HEK293 (cell line): Measurements from ENCODE around the gene MAPRE3.

Experiments
- CTCF ChIA-PET: fragments of 350-600 bp; formaldehyde crosslinking; extraction: SDS; loops from one replicate; lab custom pipeline; 2021; ENCODE audit warnings: antibody characterized with exemption; lab: Yijun Ruan, JAX
- POLR2A ChIA-PET: fragments of 300-600 bp; formaldehyde crosslinking; extraction: SDS; loops from one replicate; lab custom pipeline; 2020; ENCODE audit warnings: antibody characterized with exemption, inconsistent platforms; lab: Yijun Ruan, JAX
- H3K27ac ChIP-seq: fragments of 200-500 bp; sonication (Bioruptor generic); 2 replicates; pipeline ENCODE4 v1.5.1; 2014; ENCODE audit warnings: low read depth, low read length, control low read depth, inconsistent platforms; ENCODE audit errors: extremely low read depth
- H3K36me3 ChIP-seq, 2 experiments: fragments of 200-500 bp in 1 of 2; sonication (Bioruptor generic) in 1 of 2; 1 replicate in 1 of 2; 2 replicates in 1 of 2; pipeline ENCODE4 v1.5.1; 2014 to 2017; ENCODE audit warnings: inconsistent platforms in 2 of 2, low read length in 2 of 2; ENCODE audit not compliant: control insufficient read depth in 2 of 2, insufficient read depth in 1 of 2
- H3K4me1 ChIP-seq: fragments of 200-500 bp; sonication (Bioruptor generic); 2 replicates; pipeline ENCODE4 v1.5.1; 2014; ENCODE audit warnings: mild to moderate bottlenecking, low read length, inconsistent platforms; ENCODE audit not compliant: control insufficient read depth, insufficient read depth
- H3K4me3 ChIP-seq: 2 replicates; pipeline ENCODE4 v1.5.1; 2011; ENCODE audit warnings: low read depth, mild to moderate bottlenecking, control low read depth, low read length, moderate library complexity
- H3K9me3 ChIP-seq: fragments of 200-500 bp; sonication (Bioruptor generic); 2 replicates; pipeline ENCODE4 v1.5.1; 2014; ENCODE audit warnings: low read depth, low read length, inconsistent platforms; ENCODE audit not compliant: control insufficient read depth, insufficient read depth
- GLIS1 ChIP-seq: fragments of 450-650 bp; formaldehyde crosslinking; IDR thresholded peaks from 2 replicates; pipeline ENCODE4 v1.5.1; 2016; ENCODE audit warnings: missing biosample characterization, missing genetic modification characterization
- GLIS2 ChIP-seq: fragments of 450-650 bp; formaldehyde crosslinking; IDR thresholded peaks from 2 replicates; pipeline ENCODE4 v1.5.1; 2016; ENCODE audit warnings: missing biosample characterization, missing genetic modification characterization
- KLF7 ChIP-seq: fragments of 450-650 bp; formaldehyde crosslinking; IDR thresholded peaks from 2 replicates; pipeline ENCODE4 v1.5.1; 2016; ENCODE audit warnings: missing biosample characterization, missing genetic modification characterization, borderline replicate concordance
- SP2 ChIP-seq: fragments of 450-650 bp; formaldehyde crosslinking; IDR thresholded peaks from 2 replicates; pipeline ENCODE4 v1.5.1; 2016; ENCODE audit warnings: missing biosample characterization, missing genetic modification characterization
- SP3 ChIP-seq: fragments of 450-650 bp; formaldehyde crosslinking; IDR thresholded peaks from 2 replicates; pipeline ENCODE4 v1.5.1; 2016; ENCODE audit warnings: missing biosample characterization, missing genetic modification characterization
- ZBTB20 ChIP-seq: fragments of 450-650 bp; formaldehyde crosslinking; IDR thresholded peaks from 2 replicates; pipeline ENCODE4 v1.5.1; 2016; ENCODE audit warnings: missing biosample characterization, missing genetic modification characterization
- ZBTB7A ChIP-seq: fragments of 450-650 bp; formaldehyde crosslinking; IDR thresholded peaks from 2 replicates; pipeline ENCODE4 v1.5.1; 2016; ENCODE audit warnings: low read depth, missing biosample characterization, missing genetic modification characterization
- ZFHX2 ChIP-seq: fragments of 450-650 bp; formaldehyde crosslinking; conservative IDR thresholded peaks from 2 replicates; pipeline ENCODE4 v1.5.1; 2016; ENCODE audit warnings: missing biosample characterization, missing genetic modification characterization
- ZFP69B ChIP-seq: fragments of 450-650 bp; formaldehyde crosslinking; IDR thresholded peaks from 2 replicates; pipeline ENCODE4 v1.5.1; 2016; ENCODE audit warnings: missing biosample characterization, missing genetic modification characterization
- ZIC2 ChIP-seq: fragments of 450-650 bp; formaldehyde crosslinking; IDR thresholded peaks from 2 replicates; pipeline ENCODE4 v1.5.1; 2016; ENCODE audit warnings: missing biosample characterization, missing genetic modification characterization
- ZNF48 ChIP-seq: fragments of 450-650 bp; formaldehyde crosslinking; IDR thresholded peaks from 2 replicates; pipeline ENCODE4 v1.5.1; 2016; ENCODE audit warnings: missing biosample characterization, missing genetic modification characterization
- ZNF558 ChIP-seq: fragments of 450-650 bp; formaldehyde crosslinking; IDR thresholded peaks from 2 replicates; pipeline ENCODE4 v1.5.1; 2016; ENCODE audit warnings: missing biosample characterization, missing genetic modification characterization
- ZSCAN30 ChIP-seq: fragments of 450-650 bp; IDR thresholded peaks from 2 replicates; pipeline ENCODE4 v1.5.1; 2018; ENCODE audit warnings: missing biosample characterization, mild to moderate bottlenecking, missing genetic modification characterization, moderate library complexity
- TF ChIP-seq, protein P1 (sequence below): fragments of 450-650 bp; formaldehyde crosslinking; IDR thresholded peaks from 2 replicates; pipeline ENCODE4 v1.5.1; 2017; ENCODE audit warnings: missing biosample characterization, missing genetic modification characterization
- TF ChIP-seq, protein P2 (sequence below): IDR thresholded peaks from 2 replicates; pipeline ENCODE4 v1.6.1; 2011; ENCODE audit warnings: mild to moderate bottlenecking, low read depth, low read length, borderline replicate concordance
- TF ChIP-seq, protein P3 (sequence below): fragments of 450-650 bp; formaldehyde crosslinking; IDR thresholded peaks from 2 replicates; pipeline ENCODE4 v1.5.1; 2017; ENCODE audit warnings: missing biosample characterization, missing genetic modification characterization
- TF ChIP-seq, protein P4 (sequence below): fragments of 450-650 bp; formaldehyde crosslinking; IDR thresholded peaks from 2 replicates; pipeline ENCODE4 v1.5.1; 2016; ENCODE audit warnings: missing biosample characterization, missing genetic modification characterization
- TF ChIP-seq, protein P5 (sequence below): fragments of 450-650 bp; formaldehyde crosslinking; IDR thresholded peaks from 2 replicates; pipeline ENCODE4 v1.5.1; 2017; ENCODE audit warnings: missing biosample characterization, missing genetic modification characterization
- TF ChIP-seq, protein P6 (sequence below): fragments of 450-650 bp; formaldehyde crosslinking; IDR thresholded peaks from 2 replicates; pipeline ENCODE4 v1.5.0; 2017; ENCODE audit warnings: missing biosample characterization, missing genetic modification characterization, borderline replicate concordance
- TF ChIP-seq, protein P7 (sequence below): fragments of 450-650 bp; formaldehyde crosslinking; IDR thresholded peaks from 2 replicates; pipeline ENCODE4 v1.5.1; 2016; ENCODE audit warnings: missing biosample characterization, missing genetic modification characterization, borderline replicate concordance

MAPRE3 gene

DNA sequence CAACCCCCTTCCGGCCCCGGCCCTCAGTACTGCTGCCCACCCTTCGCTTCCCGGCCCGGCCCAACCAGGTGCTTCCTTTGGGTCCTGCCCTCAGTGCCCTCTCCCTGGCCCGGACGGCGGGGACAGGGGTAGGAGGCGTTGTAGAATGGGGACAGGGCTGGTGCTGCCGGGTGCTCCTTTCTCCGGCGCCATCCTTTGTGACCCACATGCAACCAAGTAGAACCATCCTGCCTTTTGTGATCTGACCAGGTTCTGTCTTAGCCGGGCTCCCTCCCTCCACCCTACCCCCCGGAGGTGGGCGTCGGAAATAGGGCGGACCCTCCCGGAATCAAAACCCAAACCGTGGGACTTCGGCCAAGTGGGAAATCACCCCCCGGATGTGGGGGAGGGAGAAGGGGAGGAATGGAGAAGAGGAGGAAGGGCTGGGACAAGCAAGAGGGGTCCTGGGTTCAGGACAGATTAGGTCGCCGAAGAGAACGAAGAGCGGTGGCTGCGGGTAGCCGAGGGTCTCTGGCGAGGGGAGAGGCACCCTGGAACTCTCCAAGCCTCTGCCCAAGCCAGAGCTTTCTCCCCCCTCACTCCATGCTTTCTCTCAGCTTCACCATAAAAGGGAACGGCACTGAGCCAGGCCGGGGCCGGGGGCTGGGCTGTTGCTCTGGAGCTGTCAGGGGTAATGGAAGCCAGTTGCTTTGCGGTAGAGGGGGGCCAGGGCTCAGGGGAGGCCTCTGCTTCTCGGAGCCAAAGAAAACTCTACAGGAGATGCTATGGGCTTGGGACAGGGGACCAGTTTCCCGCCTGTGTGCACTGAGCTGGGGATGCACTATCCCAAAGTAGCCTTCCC is 101.8 kb downstream of the MAPRE3 start (continued):
- TF ChIP-seq, protein P1, sequence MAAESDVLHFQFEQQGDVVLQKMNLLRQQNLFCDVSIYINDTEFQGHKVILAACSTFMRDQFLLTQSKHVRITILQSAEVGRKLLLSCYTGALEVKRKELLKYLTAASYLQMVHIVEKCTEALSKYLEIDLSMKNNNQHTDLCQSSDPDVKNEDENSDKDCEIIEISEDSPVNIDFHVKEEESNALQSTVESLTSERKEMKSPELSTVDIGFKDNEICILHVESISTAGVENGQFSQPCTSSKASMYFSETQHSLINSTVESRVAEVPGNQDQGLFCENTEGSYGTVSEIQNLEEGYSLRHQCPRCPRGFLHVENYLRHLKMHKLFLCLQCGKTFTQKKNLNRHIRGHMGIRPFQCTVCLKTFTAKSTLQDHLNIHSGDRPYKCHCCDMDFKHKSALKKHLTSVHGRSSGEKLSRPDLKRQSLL (tag by site-specific recombination) = no peak
- TF ChIP-seq ZFHX2 (tag by site-specific recombination) (peak; percentile 78), SP3 (peak; percentile 73), ZBTB20 (tag by site-specific recombination) (peak; percentile 17; the same call in 1 of the 2 replicates), SP2 (tag by site-specific recombination) (peak; percentile 66), ZIC2 (peak; percentile 80), GLIS2 (tag by site-specific recombination) (peak; percentile 39; the same call in 1 of the 2 replicates), GLIS1 (tag by site-specific recombination) (peak; percentile 83), ZFP69B (tag by site-specific recombination) (no peak)
- TF ChIP-seq, protein P2, sequence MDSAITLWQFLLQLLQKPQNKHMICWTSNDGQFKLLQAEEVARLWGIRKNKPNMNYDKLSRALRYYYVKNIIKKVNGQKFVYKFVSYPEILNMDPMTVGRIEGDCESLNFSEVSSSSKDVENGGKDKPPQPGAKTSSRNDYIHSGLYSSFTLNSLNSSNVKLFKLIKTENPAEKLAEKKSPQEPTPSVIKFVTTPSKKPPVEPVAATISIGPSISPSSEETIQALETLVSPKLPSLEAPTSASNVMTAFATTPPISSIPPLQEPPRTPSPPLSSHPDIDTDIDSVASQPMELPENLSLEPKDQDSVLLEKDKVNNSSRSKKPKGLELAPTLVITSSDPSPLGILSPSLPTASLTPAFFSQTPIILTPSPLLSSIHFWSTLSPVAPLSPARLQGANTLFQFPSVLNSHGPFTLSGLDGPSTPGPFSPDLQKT = no peak
- TF ChIP-seq, protein P3, sequence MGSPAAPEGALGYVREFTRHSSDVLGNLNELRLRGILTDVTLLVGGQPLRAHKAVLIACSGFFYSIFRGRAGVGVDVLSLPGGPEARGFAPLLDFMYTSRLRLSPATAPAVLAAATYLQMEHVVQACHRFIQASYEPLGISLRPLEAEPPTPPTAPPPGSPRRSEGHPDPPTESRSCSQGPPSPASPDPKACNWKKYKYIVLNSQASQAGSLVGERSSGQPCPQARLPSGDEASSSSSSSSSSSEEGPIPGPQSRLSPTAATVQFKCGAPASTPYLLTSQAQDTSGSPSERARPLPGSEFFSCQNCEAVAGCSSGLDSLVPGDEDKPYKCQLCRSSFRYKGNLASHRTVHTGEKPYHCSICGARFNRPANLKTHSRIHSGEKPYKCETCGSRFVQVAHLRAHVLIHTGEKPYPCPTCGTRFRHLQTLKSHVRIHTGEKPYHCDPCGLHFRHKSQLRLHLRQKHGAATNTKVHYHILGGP (tag by site-specific recombination) = no peak
- TF ChIP-seq, protein P4, sequence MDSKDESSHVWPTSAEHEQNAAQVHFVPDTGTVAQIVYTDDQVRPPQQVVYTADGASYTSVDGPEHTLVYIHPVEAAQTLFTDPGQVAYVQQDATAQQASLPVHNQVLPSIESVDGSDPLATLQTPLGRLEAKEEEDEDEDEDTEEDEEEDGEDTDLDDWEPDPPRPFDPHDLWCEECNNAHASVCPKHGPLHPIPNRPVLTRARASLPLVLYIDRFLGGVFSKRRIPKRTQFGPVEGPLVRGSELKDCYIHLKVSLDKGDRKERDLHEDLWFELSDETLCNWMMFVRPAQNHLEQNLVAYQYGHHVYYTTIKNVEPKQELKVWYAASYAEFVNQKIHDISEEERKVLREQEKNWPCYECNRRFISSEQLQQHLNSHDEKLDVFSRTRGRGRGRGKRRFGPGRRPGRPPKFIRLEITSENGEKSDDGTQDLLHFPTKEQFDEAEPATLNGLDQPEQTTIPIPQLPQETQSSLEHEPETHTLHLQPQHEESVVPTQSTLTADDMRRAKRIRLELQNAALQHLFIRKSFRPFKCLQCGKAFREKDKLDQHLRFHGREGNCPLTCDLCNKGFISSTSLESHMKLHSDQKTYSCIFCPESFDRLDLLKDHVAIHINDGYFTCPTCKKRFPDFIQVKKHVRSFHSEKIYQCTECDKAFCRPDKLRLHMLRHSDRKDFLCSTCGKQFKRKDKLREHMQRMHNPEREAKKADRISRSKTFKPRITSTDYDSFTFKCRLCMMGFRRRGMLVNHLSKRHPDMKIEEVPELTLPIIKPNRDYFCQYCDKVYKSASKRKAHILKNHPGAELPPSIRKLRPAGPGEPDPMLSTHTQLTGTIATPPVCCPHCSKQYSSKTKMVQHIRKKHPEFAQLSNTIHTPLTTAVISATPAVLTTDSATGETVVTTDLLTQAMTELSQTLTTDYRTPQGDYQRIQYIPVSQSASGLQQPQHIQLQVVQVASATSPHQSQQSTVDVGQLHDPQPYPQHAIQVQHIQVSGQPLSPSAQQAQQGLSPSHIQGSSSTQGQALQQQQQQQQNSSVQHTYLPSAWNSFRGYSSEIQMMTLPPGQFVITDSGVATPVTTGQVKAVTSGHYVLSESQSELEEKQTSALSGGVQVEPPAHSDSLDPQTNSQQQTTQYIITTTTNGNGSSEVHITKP (tag by site-specific recombination) = peak; percentile 70
- TF ChIP-seq, protein P5, sequence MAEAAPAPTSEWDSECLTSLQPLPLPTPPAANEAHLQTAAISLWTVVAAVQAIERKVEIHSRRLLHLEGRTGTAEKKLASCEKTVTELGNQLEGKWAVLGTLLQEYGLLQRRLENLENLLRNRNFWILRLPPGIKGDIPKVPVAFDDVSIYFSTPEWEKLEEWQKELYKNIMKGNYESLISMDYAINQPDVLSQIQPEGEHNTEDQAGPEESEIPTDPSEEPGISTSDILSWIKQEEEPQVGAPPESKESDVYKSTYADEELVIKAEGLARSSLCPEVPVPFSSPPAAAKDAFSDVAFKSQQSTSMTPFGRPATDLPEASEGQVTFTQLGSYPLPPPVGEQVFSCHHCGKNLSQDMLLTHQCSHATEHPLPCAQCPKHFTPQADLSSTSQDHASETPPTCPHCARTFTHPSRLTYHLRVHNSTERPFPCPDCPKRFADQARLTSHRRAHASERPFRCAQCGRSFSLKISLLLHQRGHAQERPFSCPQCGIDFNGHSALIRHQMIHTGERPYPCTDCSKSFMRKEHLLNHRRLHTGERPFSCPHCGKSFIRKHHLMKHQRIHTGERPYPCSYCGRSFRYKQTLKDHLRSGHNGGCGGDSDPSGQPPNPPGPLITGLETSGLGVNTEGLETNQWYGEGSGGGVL (tag by site-specific recombination) = peak; percentile 76

DNA sequence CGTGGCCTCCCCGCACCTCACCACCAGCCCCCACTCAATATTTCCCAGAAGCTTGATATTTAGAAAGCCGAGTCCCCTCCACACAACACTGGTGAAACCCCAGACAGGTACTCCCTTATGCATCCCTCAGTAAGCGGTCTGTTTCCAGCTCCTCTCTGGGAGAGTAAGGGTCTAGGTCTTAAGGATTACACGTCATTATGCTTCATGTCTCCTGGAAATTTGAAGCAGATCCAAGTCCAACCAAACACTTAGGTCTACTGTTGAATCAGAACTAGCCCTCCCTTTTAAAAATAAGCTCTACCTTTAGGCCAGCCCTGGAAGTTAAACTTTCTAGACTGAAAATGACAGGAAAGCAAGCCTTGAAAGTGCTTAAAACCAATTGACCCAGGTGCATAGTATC is 102.5 kb downstream of the MAPRE3 start:
- POLR2A ChIA-PET = interaction anchor here (0.6 to 3.6 kb wide), 3 partner anchors 9 to 136 kb away, joined by 3 to 61 read pairs (median 45); partner anchors contain the start of gene AGBL5
- Histone ChIP-seq H3K36me3 (peaks cover 0 to 27% of the 10 kb centered on the region in 2 experiments; a peak in 1 of 3 replicates), H3K4me3 (no peak overlapping the region), H3K27ac (no peak overlapping the region), H3K4me1 (peaks cover 14% of the 10 kb centered on the region), H3K9me3 (no peaks in the 10 kb centered on the region)
- CTCF ChIA-PET = interaction anchor here (0.9 to 1.3 kb wide), 6 partner anchors 8 to 176 kb away, joined by 3 to 8 read pairs (median 3); no protein-coding TSS in a partner anchor
- TF ChIP-seq ZNF558 (tag by site-specific recombination) (no peak), KLF7 (no peak), ZNF48 (tag by site-specific recombination) (no peak), ZBTB7A (tag by site-specific recombination) (no peak), ZSCAN30 (no peak)
- TF ChIP-seq, protein P6, sequence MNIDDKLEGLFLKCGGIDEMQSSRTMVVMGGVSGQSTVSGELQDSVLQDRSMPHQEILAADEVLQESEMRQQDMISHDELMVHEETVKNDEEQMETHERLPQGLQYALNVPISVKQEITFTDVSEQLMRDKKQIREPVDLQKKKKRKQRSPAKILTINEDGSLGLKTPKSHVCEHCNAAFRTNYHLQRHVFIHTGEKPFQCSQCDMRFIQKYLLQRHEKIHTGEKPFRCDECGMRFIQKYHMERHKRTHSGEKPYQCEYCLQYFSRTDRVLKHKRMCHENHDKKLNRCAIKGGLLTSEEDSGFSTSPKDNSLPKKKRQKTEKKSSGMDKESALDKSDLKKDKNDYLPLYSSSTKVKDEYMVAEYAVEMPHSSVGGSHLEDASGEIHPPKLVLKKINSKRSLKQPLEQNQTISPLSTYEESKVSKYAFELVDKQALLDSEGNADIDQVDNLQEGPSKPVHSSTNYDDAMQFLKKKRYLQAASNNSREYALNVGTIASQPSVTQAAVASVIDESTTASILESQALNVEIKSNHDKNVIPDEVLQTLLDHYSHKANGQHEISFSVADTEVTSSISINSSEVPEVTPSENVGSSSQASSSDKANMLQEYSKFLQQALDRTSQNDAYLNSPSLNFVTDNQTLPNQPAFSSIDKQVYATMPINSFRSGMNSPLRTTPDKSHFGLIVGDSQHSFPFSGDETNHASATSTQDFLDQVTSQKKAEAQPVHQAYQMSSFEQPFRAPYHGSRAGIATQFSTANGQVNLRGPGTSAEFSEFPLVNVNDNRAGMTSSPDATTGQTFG = no peak
- TF ChIP-seq, protein P7, sequence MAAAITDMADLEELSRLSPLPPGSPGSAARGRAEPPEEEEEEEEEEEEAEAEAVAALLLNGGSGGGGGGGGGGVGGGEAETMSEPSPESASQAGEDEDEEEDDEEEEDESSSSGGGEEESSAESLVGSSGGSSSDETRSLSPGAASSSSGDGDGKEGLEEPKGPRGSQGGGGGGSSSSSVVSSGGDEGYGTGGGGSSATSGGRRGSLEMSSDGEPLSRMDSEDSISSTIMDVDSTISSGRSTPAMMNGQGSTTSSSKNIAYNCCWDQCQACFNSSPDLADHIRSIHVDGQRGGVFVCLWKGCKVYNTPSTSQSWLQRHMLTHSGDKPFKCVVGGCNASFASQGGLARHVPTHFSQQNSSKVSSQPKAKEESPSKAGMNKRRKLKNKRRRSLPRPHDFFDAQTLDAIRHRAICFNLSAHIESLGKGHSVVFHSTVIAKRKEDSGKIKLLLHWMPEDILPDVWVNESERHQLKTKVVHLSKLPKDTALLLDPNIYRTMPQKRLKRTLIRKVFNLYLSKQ (tag by site-specific recombination) = no peak
